Mesendoderm (in vitro differentiated cells): Measurements from ENCODE around the gene KCNN1. TPM values are rescaled to one million over a fixed set of nuclear protein-coding genes. Genes with fewer than 3 reads are reported as not detected.
"Not testable (repeated sequence)": the region's sequence is repeated elsewhere in the genome, so short reads cannot be mapped to it uniquely, and the experiment has no call there.

Experiments used
- DNase-seq: peaks from one replicate; pipeline ENCODE4 v3.0.0; 2013
- H2AK5ac ChIP-seq: 2 replicates; pipeline ENCODE4 v1.6.1; 2013; ENCODE audit warnings: low read length, inconsistent platforms
- H2BK120ac ChIP-seq: 2 replicates; pipeline ENCODE4 v1.6.1; 2013; ENCODE audit warnings: low read depth, mild to moderate bottlenecking, low read length, moderate library complexity, mixed read lengths
- H2BK15ac ChIP-seq: replicated peaks from 2 replicates; pipeline ENCODE4 v1.6.1; 2013; ENCODE audit warnings: low read depth, mild to moderate bottlenecking, moderate library complexity
- H2BK5ac ChIP-seq: 2 replicates; pipeline ENCODE4 v1.6.1; 2013; ENCODE audit warnings: low read length, inconsistent platforms
- H3K18ac ChIP-seq: 2 replicates; pipeline ENCODE4 v1.6.1; 2013; ENCODE audit warnings: mild to moderate bottlenecking, low read length, mixed read lengths
- H3K23ac ChIP-seq: one replicate; pipeline ENCODE4 v1.6.1; 2013; ENCODE audit warnings: low read length
- H3K27ac ChIP-seq: 2 replicates; pipeline ENCODE4 v1.5.1; 2013; ENCODE audit warnings: low read depth, mild to moderate bottlenecking, inconsistent platforms, low read length, moderate library complexity
- H3K27me3 ChIP-seq: 2 replicates; pipeline ENCODE4 v1.6.1; 2013; ENCODE audit warnings: low read length, control low read depth, mild to moderate bottlenecking, inconsistent platforms; ENCODE audit not compliant: insufficient read depth, poor library complexity
- H3K36me3 ChIP-seq: 2 replicates; pipeline ENCODE4 v1.6.1; 2013; ENCODE audit warnings: low read length, inconsistent platforms; ENCODE audit not compliant: control insufficient read depth, insufficient read depth
- H3K4ac ChIP-seq: one replicate; pipeline ENCODE4 v1.6.1; 2013; ENCODE audit warnings: low read depth, mild to moderate bottlenecking, low read length, moderate library complexity
- H3K4me1 ChIP-seq: 2 replicates; pipeline ENCODE4 v1.6.1; 2013; ENCODE audit warnings: low read depth, low read length, inconsistent platforms; ENCODE audit not compliant: control insufficient read depth
- H3K4me2 ChIP-seq: 2 replicates; pipeline ENCODE4 v1.6.1; 2013; ENCODE audit warnings: low read length
- H3K4me3 ChIP-seq: 2 replicates; pipeline ENCODE4 v1.5.1; 2013; ENCODE audit warnings: mild to moderate bottlenecking, low read length
- H3K56ac ChIP-seq: one replicate; pipeline ENCODE4 v1.6.1; 2013; ENCODE audit warnings: low read length
- H3K79me1 ChIP-seq: 2 replicates; pipeline ENCODE4 v1.6.1; 2013; ENCODE audit warnings: low read length, inconsistent platforms
- H3K79me2 ChIP-seq: 2 replicates; pipeline ENCODE4 v1.6.1; 2013; ENCODE audit warnings: mild to moderate bottlenecking, low read length; ENCODE audit not compliant: control insufficient read depth, insufficient read depth
- H3K9ac ChIP-seq: 2 replicates; pipeline ENCODE4 v1.6.1; 2013; ENCODE audit warnings: low read length, inconsistent platforms
- H4K5ac ChIP-seq: one replicate; pipeline ENCODE4 v1.6.1; 2013; ENCODE audit warnings: low read length
- H4K8ac ChIP-seq: one replicate; pipeline ENCODE4 v1.6.1; 2013; ENCODE audit warnings: low read depth, mild to moderate bottlenecking, control low read depth, low read length, moderate library complexity
- WGBS: extraction: QIAGEN DNeasy Blood & Tissue Kit; methylation state at CpG from one replicate; pipeline ENCODE4 v1.1.7; 2013; ENCODE audit warnings: low lambda C conversion rate, missing lambda C conversion rate; ENCODE audit not compliant: insufficient coverage; ENCODE audit errors: extremely low coverage; 5-methylcytosine and 5-hydroxymethylcytosine counted together
- polyA plus RNA-seq, 2 experiments: library from polyadenylated mRNA; stranded (reverse); fragments of 200-250 nt; gene quantifications; one replicate each; pipeline ENCODE4 v1.2.3, GENCODE V29; 2013

Gene KCNN1
- polyA plus RNA-seq (2013, experiment 1 of 2) = 1.3 TPM
- 1.1 TPM for polyA plus RNA-seq (2013, experiment 2 of 2)

GRCh38 chr19:17966550-17967256, at the start of gene KCNN1:
Gene KCNN1, plus strand, starts transcription at chr19:17967107. Its CDS starts 6,782 bp downstream, at chr19:17973889.
- Histone ChIP-seq H3K4ac (no peak within 1 kb of the TSS), H3K4me2 (peak within 1 kb of the TSS; percentile 91), H3K27ac (no peak within 1 kb of the TSS), H4K5ac (no peak within 1 kb of the TSS), H3K36me3 (no peaks in the 10 kb centered on the region), H4K8ac (no peak within 1 kb of the TSS), H3K56ac (peak within 1 kb of the TSS; percentile 85), H3K4me1 (no peaks in the 10 kb centered on the region), H2BK120ac (no peak within 1 kb of the TSS), H2BK15ac (no peak within 1 kb of the TSS), H3K27me3 (no peaks in the 10 kb centered on the region), H3K23ac (peak within 1 kb of the TSS; percentile 45), H3K79me2 (no peaks in the 10 kb centered on the region), H3K4me3 (peak within 1 kb of the TSS; percentile 33), H3K18ac (peak within 1 kb of the TSS; percentile 53), H3K9ac (peak within 1 kb of the TSS; percentile 71), H2BK5ac (no peak within 1 kb of the TSS), H2AK5ac (no peak within 1 kb of the TSS), H3K79me1 (no peaks in the 10 kb centered on the region)
- DNase-seq = no peak
- no CpG with 5 or more reads among the region's 59 CpGs for WGBS

GRCh38 chr19:17918151-17918550, 48.8 kb upstream of the KCNN1 start:
- not testable (repeated sequence) for H2BK15ac ChIP-seq, H3K4me1 ChIP-seq, H3K4ac ChIP-seq, H4K5ac ChIP-seq, H3K4me2 ChIP-seq, H3K27ac ChIP-seq, H4K8ac ChIP-seq, H3K79me2 ChIP-seq, H3K79me1 ChIP-seq, DNase-seq, H2BK120ac ChIP-seq, H3K18ac ChIP-seq, H3K4me3 ChIP-seq, H3K36me3 ChIP-seq, H2BK5ac ChIP-seq, H3K27me3 ChIP-seq, H3K9ac ChIP-seq, H3K23ac ChIP-seq, H3K56ac ChIP-seq, H2AK5ac ChIP-seq
- no CpG with 5 or more reads among the region's 30 CpGs for WGBS

GRCh38 chr19:17919122-17919521, 47.8 kb upstream of the KCNN1 start:
- H3K27ac ChIP-seq, H3K9ac ChIP-seq, H3K4me2 ChIP-seq, H2BK15ac ChIP-seq, H3K56ac ChIP-seq, H4K5ac ChIP-seq, H3K79me1 ChIP-seq, H2BK120ac ChIP-seq, H3K4me3 ChIP-seq, H3K18ac ChIP-seq, H3K4me1 ChIP-seq, H2BK5ac ChIP-seq, H3K36me3 ChIP-seq, H3K79me2 ChIP-seq, H4K8ac ChIP-seq, H3K23ac ChIP-seq, DNase-seq, H2AK5ac ChIP-seq, H3K4ac ChIP-seq, H3K27me3 ChIP-seq: not testable (repeated sequence)
- no CpG with 5 or more reads among the region's 5 CpGs for WGBS

GRCh38 chr19:17920527-17920926, 46.4 kb upstream of the KCNN1 start:
- no peak overlapping the region for H3K4me3 ChIP-seq
- no peak overlapping the region for H3K27ac ChIP-seq
- no peak overlapping the region for H2BK120ac ChIP-seq
- H3K27me3 ChIP-seq = no peaks in the 10 kb centered on the region
- no peaks in the 10 kb centered on the region for H3K79me1 ChIP-seq
- no peak overlapping the region for H3K23ac ChIP-seq
- no peak overlapping the region for H3K4me2 ChIP-seq
- no peak overlapping the region for H3K56ac ChIP-seq
- no peak overlapping the region for H3K18ac ChIP-seq
- H4K8ac ChIP-seq = no peak overlapping the region
- no peak overlapping the region for H3K4ac ChIP-seq
- H2BK5ac ChIP-seq = no peak overlapping the region
- no peak for DNase-seq
- no peak overlapping the region for H2BK15ac ChIP-seq
- no peak overlapping the region for H2AK5ac ChIP-seq
- H3K79me2 ChIP-seq = no peaks in the 10 kb centered on the region
- H3K36me3 ChIP-seq = no peaks in the 10 kb centered on the region
- H4K5ac ChIP-seq = no peak overlapping the region
- H3K4me1 ChIP-seq = no peaks in the 10 kb centered on the region
- no peak overlapping the region for H3K9ac ChIP-seq

- Histone ChIP-seq H3K4me1 (no peaks in the 10 kb centered on the region), H3K9ac (no peak overlapping the region), H4K5ac (no peak overlapping the region), H3K18ac (no peak overlapping the region), H3K4ac (no peak overlapping the region), H3K36me3 (no peaks in the 10 kb centered on the region), H3K79me1 (no peaks in the 10 kb centered on the region), H2BK120ac (no peak overlapping the region), H3K79me2 (no peaks in the 10 kb centered on the region), H2BK15ac (no peak overlapping the region), H3K4me2 (no peak overlapping the region), H2BK5ac (no peak overlapping the region), H3K4me3 (no peak overlapping the region), H3K27me3 (no peaks in the 10 kb centered on the region), H2AK5ac (no peak overlapping the region), H3K56ac (no peak overlapping the region), H3K27ac (no peak overlapping the region), H3K23ac (no peak overlapping the region), H4K8ac (no peak overlapping the region)
- no CpG with 5 or more reads among the region's 3 CpGs for WGBS
- DNase-seq = no peak
Measured at GRCh38 chr19:17922138-17922537, 44.8 kb upstream of the KCNN1 start.

- Histone ChIP-seq H3K4me2 (no peak overlapping the region), H2AK5ac (no peak overlapping the region), H3K27ac (no peak overlapping the region), H3K79me1 (no peaks in the 10 kb centered on the region), H3K27me3 (no peaks in the 10 kb centered on the region), H3K4ac (no peak overlapping the region), H3K79me2 (no peaks in the 10 kb centered on the region), H3K23ac (no peak overlapping the region), H3K56ac (no peak overlapping the region), H4K5ac (no peak overlapping the region), H3K9ac (no peak overlapping the region), H3K36me3 (no peaks in the 10 kb centered on the region), H2BK5ac (no peak overlapping the region), H4K8ac (no peak overlapping the region), H3K4me1 (no peaks in the 10 kb centered on the region), H2BK15ac (no peak overlapping the region), H3K4me3 (no peak overlapping the region), H2BK120ac (no peak overlapping the region), H3K18ac (no peak overlapping the region)
- WGBS = no CpG with 5 or more reads among the region's 4 CpGs
- no peak for DNase-seq
Measured at GRCh38 chr19:17926044-17926443, 40.9 kb upstream of the KCNN1 start.
